ENCODE results near the gene RNF207.
"Not testable (repeated sequence)": the region's sequence is repeated elsewhere in the genome, so short reads cannot be mapped to it uniquely, and the experiment has no call there.

RNF207 gene

GRCh38 chr1:6206520-6206855, 569 bp downstream of the RNF207 start:
- no peak for FAIRE-seq

GRCh38 chr1:6207075-6207885, 1.4 kb downstream of the RNF207 start:
- no peak for FAIRE-seq

- no peak for FAIRE-seq
Observed at GRCh38 chr1:6207921-6208320, 2.0 kb downstream of the RNF207 start.

- FAIRE-seq: no peak
Observed at GRCh38 chr1:6208723-6209660, 3.1 kb downstream of the RNF207 start.

GRCh38 chr1:6209661-6210580, 4.0 kb downstream of the RNF207 start:
- FAIRE-seq: no peak

- FAIRE-seq: no peak
Observed at GRCh38 chr1:6210591-6211355, 4.9 kb downstream of the RNF207 start.

GRCh38 chr1:6211731-6212130, 5.8 kb downstream of the RNF207 start:
- no peak for FAIRE-seq

GRCh38 chr1:6212193-6212959, 6.5 kb downstream of the RNF207 start:
- FAIRE-seq: no peak

- FAIRE-seq: no peak
Observed at GRCh38 chr1:6218375-6219164, 12.7 kb downstream of the RNF207 start.

- FAIRE-seq: not testable (repeated sequence)
Observed at GRCh38 chr1:6219641-6220040, 13.7 kb downstream of the RNF207 start.

GRCh38 chr1:6220236-6220635, 14.3 kb downstream of the RNF207 start:
- no peak for FAIRE-seq

GRCh38 chr1:6221210-6221784, 15.4 kb downstream of the RNF207 start:
- no peak for FAIRE-seq

- no peak for FAIRE-seq
Observed at GRCh38 chr1:6222636-6223035, 16.7 kb downstream of the RNF207 start.

- no peak for FAIRE-seq
Observed at GRCh38 chr1:6223617-6224016, 17.7 kb downstream of the RNF207 start.

GRCh38 chr1:6224718-6225117, 18.8 kb downstream of the RNF207 start:
- no peak for FAIRE-seq

GRCh38 chr1:6225651-6226050, 19.7 kb downstream of the RNF207 start:
- FAIRE-seq: no peak

GRCh38 chr1:6233376-6233775, 27.5 kb downstream of the RNF207 start:
- FAIRE-seq: no peak

GRCh38 chr1:6234502-6235295, 28.8 kb downstream of the RNF207 start:
- FAIRE-seq: no peak

GRCh38 chr1:6235296-6235677, 29.4 kb downstream of the RNF207 start:
- no peak for FAIRE-seq

Data from TTC549 (cell line).